Fibroblast of lung (primary cell): Measurements from ENCODE around the gene KIF17. TPM values are rescaled to one million over a fixed set of nuclear protein-coding genes. Genes with fewer than 3 reads are reported as not detected.

Source experiments
- DNase-seq, 2 donors: peaks; one replicate each; pipeline versions ENCODE4 v3.0.0 to v3.0.0-alpha.2; 2010; ENCODE audit warnings: low read depth in 2 of 2
- H2AFZ ChIP-seq: 2 replicates; pipeline ENCODE4 v1.5.1; 2012; ENCODE audit warnings: low read length, control low read depth, inconsistent platforms
- H3K27ac ChIP-seq: 2 replicates; pipeline ENCODE4 v1.5.1; 2011; ENCODE audit warnings: low read length, control low read depth; ENCODE audit not compliant: insufficient read depth
- H3K27me3 ChIP-seq: 2 replicates; pipeline ENCODE4 v1.5.1; 2011; ENCODE audit warnings: mild to moderate bottlenecking, low read length; ENCODE audit not compliant: control insufficient read depth, insufficient read depth
- H3K36me3 ChIP-seq: 2 replicates; pipeline ENCODE4 v1.5.1; 2011; ENCODE audit warnings: low read length; ENCODE audit not compliant: control insufficient read depth, insufficient read depth
- H3K4me1 ChIP-seq: 2 replicates; pipeline ENCODE4 v1.5.1; 2011; ENCODE audit warnings: low read length; ENCODE audit not compliant: control insufficient read depth, insufficient read depth; ENCODE audit errors: extremely low read depth
- H3K4me2 ChIP-seq: 2 replicates; pipeline ENCODE4 v1.5.1; 2011; ENCODE audit warnings: low read length, control low read depth; ENCODE audit not compliant: insufficient read depth; ENCODE audit errors: extremely low read depth
- H3K4me3 ChIP-seq, 4 experiments: fragments of 200-600 bp in 1 of 4; sonication (generic) in 1 of 4; replicated peaks in 1 of 4; 2 replicates each; pipeline ENCODE4 v1.5.1; 2011 to 2016; ENCODE audit warnings: low read length in 4 of 4, low read depth in 3 of 4, mild to moderate bottlenecking in 3 of 4, control low read depth in 2 of 4, inconsistent platforms in 1 of 4, mixed read lengths in 1 of 4; ENCODE audit not compliant: insufficient read depth in 1 of 4; ENCODE audit errors: control extremely low read depth in 1 of 4
- H3K79me2 ChIP-seq: 2 replicates; pipeline ENCODE4 v1.5.1; 2012; ENCODE audit warnings: mild to moderate bottlenecking, low read length, inconsistent platforms; ENCODE audit not compliant: control insufficient read depth, insufficient read depth
- H3K9ac ChIP-seq: 2 replicates; pipeline ENCODE4 v1.5.1; 2011; ENCODE audit warnings: mild to moderate bottlenecking, low read length, control low read depth; ENCODE audit not compliant: insufficient read depth
- H3K9me3 ChIP-seq: 2 replicates; pipeline ENCODE4 v1.5.1; 2012; ENCODE audit warnings: low read depth, low read length; ENCODE audit not compliant: control insufficient read depth, insufficient read depth
- H4K20me1 ChIP-seq: 2 replicates; pipeline ENCODE4 v1.5.1; 2011; ENCODE audit warnings: low read length; ENCODE audit not compliant: control insufficient read depth, insufficient read depth; ENCODE audit errors: extremely low read depth
- EZH2 ChIP-seq: IDR thresholded peaks from 2 replicates; pipeline ENCODE4 v1.5.1; 2012; ENCODE audit warnings: low read length, control low read depth, mild to moderate bottlenecking; ENCODE audit errors: missing control alignments
- polyA plus RNA-seq, 2 donors: library from polyadenylated mRNA; depleted of rRNA in 1 of 2; stranded (reverse) in 1 of 2; unstranded in 1 of 2; fragments of >200 nt; gene quantifications; 2 replicates each; pipeline ENCODE4 v1.2.1, GENCODE V29; 2011 to 2012; ENCODE audit warnings: missing spikeins in 1 of 2
- total RNA-seq: library from RNA; depleted of rRNA; stranded (reverse); fragments of >200 nt; gene quantifications from 2 replicates; pipeline ENCODE4 v1.2.1, GENCODE V29; 2014
- TF ChIP-seq, protein P1 (sequence below), 2 donors: IDR thresholded peaks in 1 of 2; conservative IDR thresholded peaks in 1 of 2; 1 replicate in 1 of 2; 2 replicates in 1 of 2; pipeline ENCODE4 v1.5.1; 2011 to 2012; ENCODE audit warnings: low read length in 2 of 2, control low read depth in 1 of 2, inconsistent platforms in 1 of 2, low read depth in 1 of 2, mild to moderate bottlenecking in 1 of 2

Gene KIF17
- total and polyA plus RNA-seq, 2 donors (not counting 1 experiment from before 2014, with no cell fraction given): 1.8 to 3.0 TPM

DNA sequence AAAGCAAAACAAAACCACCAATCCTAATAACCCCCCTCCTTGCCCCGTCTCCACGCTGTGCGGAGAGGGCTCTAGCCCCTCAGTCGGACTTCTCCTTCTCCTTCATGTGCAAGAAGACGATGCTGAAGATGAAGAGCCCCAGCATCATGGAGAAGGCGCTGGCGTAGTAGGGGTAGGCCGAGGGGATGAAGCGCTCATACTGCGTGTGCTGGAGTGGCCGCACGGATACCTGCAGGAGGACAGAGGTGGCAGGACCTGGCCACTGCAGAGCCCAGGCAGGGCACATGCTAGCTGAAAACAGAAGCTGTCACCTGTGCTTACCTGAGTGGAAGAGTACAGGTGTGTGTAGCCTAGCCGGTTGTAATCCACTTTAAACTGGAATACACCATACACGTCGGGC, 65.5 kb downstream of the KIF17 start:
- no peak overlapping the region for H3K27ac ChIP-seq
- no peaks in the 10 kb centered on the region for H3K27me3 ChIP-seq
- DNase-seq: no peak
- H3K36me3 ChIP-seq: peaks cover 27% of the 10 kb centered on the region
- no peaks in the 10 kb centered on the region for H4K20me1 ChIP-seq
- no peaks in the 10 kb centered on the region for H3K4me1 ChIP-seq
- no peak overlapping the region for H3K4me3 ChIP-seq
- TF ChIP-seq, protein P1, sequence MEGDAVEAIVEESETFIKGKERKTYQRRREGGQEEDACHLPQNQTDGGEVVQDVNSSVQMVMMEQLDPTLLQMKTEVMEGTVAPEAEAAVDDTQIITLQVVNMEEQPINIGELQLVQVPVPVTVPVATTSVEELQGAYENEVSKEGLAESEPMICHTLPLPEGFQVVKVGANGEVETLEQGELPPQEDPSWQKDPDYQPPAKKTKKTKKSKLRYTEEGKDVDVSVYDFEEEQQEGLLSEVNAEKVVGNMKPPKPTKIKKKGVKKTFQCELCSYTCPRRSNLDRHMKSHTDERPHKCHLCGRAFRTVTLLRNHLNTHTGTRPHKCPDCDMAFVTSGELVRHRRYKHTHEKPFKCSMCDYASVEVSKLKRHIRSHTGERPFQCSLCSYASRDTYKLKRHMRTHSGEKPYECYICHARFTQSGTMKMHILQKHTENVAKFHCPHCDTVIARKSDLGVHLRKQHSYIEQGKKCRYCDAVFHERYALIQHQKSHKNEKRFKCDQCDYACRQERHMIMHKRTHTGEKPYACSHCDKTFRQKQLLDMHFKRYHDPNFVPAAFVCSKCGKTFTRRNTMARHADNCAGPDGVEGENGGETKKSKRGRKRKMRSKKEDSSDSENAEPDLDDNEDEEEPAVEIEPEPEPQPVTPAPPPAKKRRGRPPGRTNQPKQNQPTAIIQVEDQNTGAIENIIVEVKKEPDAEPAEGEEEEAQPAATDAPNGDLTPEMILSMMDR (conservative IDR thresholded peaks at IDR 0.05 in 1 of 2, IDR thresholded peaks at IDR 0.05 in 1 of 2; ENCODE audit: low read depth in 1 of 2, low read length in 2 of 2): no peak
- TF ChIP-seq EZH2: no peak
- no peak overlapping the region for H3K9ac ChIP-seq
- peaks cover 2% of the 10 kb centered on the region for H3K79me2 ChIP-seq
- no peak overlapping the region for H2AFZ ChIP-seq
- H3K4me2 ChIP-seq: no peak overlapping the region
- no peaks in the 10 kb centered on the region for H3K9me3 ChIP-seq

DNA sequence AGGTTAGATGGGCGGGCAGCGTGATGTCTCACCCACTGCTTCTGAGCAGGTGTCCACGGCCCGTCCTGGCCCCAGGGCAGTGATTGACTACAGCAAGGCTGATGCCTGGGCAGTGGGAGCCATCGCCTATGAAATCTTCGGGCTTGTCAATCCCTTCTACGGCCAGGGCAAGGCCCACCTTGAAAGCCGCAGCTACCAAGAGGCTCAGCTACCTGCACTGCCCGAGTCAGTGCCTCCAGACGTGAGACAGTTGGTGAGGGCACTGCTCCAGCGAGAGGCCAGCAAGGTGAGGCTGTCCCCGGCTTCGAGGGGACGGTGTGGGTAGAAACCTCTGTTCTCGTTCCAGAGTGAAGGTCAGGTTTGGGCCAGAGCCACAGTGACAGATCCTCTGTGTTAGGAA, 68.9 kb downstream of the KIF17 start:
- H3K4me1 ChIP-seq: no peaks in the 10 kb centered on the region
- no peak overlapping the region for H2AFZ ChIP-seq
- H3K79me2 ChIP-seq: no peaks in the 10 kb centered on the region
- no peak overlapping the region for H3K4me2 ChIP-seq
- peaks cover 28% of the 10 kb centered on the region for H3K36me3 ChIP-seq
- no peak overlapping the region for H3K27ac ChIP-seq
- H4K20me1 ChIP-seq: no peaks in the 10 kb centered on the region
- TF ChIP-seq, protein P1 (conservative IDR thresholded peaks at IDR 0.05 in 1 of 2, IDR thresholded peaks at IDR 0.05 in 1 of 2; ENCODE audit: low read depth in 1 of 2, low read length in 2 of 2): no peak
- no peak for TF ChIP-seq EZH2
- H3K27me3 ChIP-seq: no peaks in the 10 kb centered on the region
- H3K9me3 ChIP-seq: no peaks in the 10 kb centered on the region
- DNase-seq: no peak
- H3K4me3 ChIP-seq: no peak overlapping the region
- no peak overlapping the region for H3K9ac ChIP-seq

DNA sequence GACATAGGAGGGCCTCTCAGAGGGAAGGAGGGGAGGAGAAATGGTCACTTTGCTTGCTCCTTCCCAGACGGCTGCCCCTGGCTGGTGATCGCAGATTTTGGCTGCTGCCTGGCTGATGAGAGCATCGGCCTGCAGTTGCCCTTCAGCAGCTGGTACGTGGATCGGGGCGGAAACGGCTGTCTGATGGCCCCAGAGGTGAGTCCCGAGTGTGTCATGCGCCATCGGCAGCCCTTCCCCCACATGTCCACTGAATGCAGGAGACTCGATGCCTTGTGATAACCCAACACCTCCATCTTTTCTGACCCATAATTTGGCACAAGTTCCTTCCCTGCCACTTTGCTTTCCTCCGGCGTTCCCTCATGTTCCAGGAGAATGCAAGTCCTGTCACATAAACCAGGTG, 69.4 kb downstream of the KIF17 start:
- no peak overlapping the region for H2AFZ ChIP-seq
- H3K9me3 ChIP-seq: no peaks in the 10 kb centered on the region
- H3K79me2 ChIP-seq: no peaks in the 10 kb centered on the region
- peaks cover 24% of the 10 kb centered on the region for H3K36me3 ChIP-seq
- H3K4me3 ChIP-seq: no peak overlapping the region
- DNase-seq: no peak
- no peaks in the 10 kb centered on the region for H3K4me1 ChIP-seq
- H3K27me3 ChIP-seq: no peaks in the 10 kb centered on the region
- no peak overlapping the region for H3K27ac ChIP-seq
- TF ChIP-seq, protein P1 (conservative IDR thresholded peaks at IDR 0.05 in 1 of 2, IDR thresholded peaks at IDR 0.05 in 1 of 2; ENCODE audit: low read depth in 1 of 2, low read length in 2 of 2): no peak
- TF ChIP-seq EZH2: no peak
- no peaks in the 10 kb centered on the region for H4K20me1 ChIP-seq
- no peak overlapping the region for H3K4me2 ChIP-seq
- no peak overlapping the region for H3K9ac ChIP-seq
